Endothelial cell (in vitro differentiated cells): ENCODE results near the gene SMAD6. TPM values are rescaled to one million over a fixed set of nuclear protein-coding genes. Genes with fewer than 3 reads are reported as not detected.

Source experiments
- DNase-seq: peaks from one replicate; pipeline ENCODE4 v3.0.0; 2021; ENCODE audit warnings: low spot score
- H3K27ac Mint-ChIP-seq: one replicate; pipeline ENCODE4 v1.8.0; 2021; ENCODE audit warnings: mixed read lengths, inconsistent platforms; ENCODE audit not compliant: unreplicated experiment
- H3K27me3 Mint-ChIP-seq: one replicate; pipeline ENCODE4 v1.8.0; 2021; ENCODE audit warnings: mild to moderate bottlenecking, moderate library complexity, mixed read lengths, inconsistent platforms; ENCODE audit not compliant: unreplicated experiment
- H3K36me3 Mint-ChIP-seq: one replicate; pipeline ENCODE4 v1.8.0; 2021; ENCODE audit warnings: mild to moderate bottlenecking, low read depth, mixed read lengths, inconsistent platforms; ENCODE audit not compliant: unreplicated experiment
- H3K4me1 Mint-ChIP-seq: one replicate; pipeline ENCODE4 v1.8.0; 2021; ENCODE audit warnings: mild to moderate bottlenecking, mixed read lengths, inconsistent platforms; ENCODE audit not compliant: unreplicated experiment
- H3K4me3 Mint-ChIP-seq: one replicate; pipeline ENCODE4 v1.8.0; 2021; ENCODE audit warnings: mild to moderate bottlenecking, mixed read lengths, inconsistent platforms; ENCODE audit not compliant: unreplicated experiment
- H3K9me3 Mint-ChIP-seq: one replicate; pipeline ENCODE4 v1.8.0; 2021; ENCODE audit warnings: mixed read lengths, inconsistent platforms; ENCODE audit not compliant: unreplicated experiment
- total RNA-seq: library from RNA; stranded (reverse); fragmentation: NEBNext Ultra II Directional; extraction: Animal tissue kit (Norgen Biotek cat#: 25700); gene quantifications from one replicate; pipeline ENCODE4 v1.2.1, GENCODE V29; 2021; ENCODE audit not compliant: unreplicated experiment
- TF ChIP-seq, protein P1 (sequence below): fragments of 200-600 bp; sonication (generic); IDR thresholded peaks from one replicate; pipeline ENCODE4 v1.5.0; 2021; ENCODE audit warnings: antibody characterized with exemption; ENCODE audit not compliant: unreplicated experiment

The SMAD6 gene
- total RNA-seq, 1 donor from 2014 or later = 21.3 TPM

DNA sequence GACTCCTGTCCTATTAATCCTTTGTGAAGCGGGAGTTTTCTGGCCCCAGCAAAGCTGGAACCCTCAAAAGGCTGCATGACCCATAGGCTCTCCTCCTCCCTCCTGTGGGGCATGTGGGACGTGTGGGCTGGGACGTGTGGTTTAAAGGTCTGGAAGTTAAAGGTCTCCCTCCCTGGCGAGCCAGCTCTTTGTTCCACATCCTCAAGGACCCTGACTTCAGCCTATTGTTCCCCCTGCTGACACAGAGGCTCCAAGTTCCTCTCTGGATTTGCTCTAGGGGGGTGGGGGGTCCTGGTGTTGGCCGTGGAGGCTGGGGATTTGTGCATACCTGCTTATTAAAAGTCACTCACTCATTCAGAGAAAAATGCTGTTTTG, 44.2 kb downstream of the SMAD6 start:
- Mint-ChIP-seq H3K9me3 (no peaks in the 10 kb centered on the region), H3K36me3 (peaks cover 3% of the 10 kb centered on the region), H3K4me1 (peaks cover 62% of the 10 kb centered on the region), H3K27ac (peak overlapping the region; percentile 86), H3K27me3 (peaks cover 6% of the 10 kb centered on the region), H3K4me3 (no peak overlapping the region)
- TF ChIP-seq, protein P1, sequence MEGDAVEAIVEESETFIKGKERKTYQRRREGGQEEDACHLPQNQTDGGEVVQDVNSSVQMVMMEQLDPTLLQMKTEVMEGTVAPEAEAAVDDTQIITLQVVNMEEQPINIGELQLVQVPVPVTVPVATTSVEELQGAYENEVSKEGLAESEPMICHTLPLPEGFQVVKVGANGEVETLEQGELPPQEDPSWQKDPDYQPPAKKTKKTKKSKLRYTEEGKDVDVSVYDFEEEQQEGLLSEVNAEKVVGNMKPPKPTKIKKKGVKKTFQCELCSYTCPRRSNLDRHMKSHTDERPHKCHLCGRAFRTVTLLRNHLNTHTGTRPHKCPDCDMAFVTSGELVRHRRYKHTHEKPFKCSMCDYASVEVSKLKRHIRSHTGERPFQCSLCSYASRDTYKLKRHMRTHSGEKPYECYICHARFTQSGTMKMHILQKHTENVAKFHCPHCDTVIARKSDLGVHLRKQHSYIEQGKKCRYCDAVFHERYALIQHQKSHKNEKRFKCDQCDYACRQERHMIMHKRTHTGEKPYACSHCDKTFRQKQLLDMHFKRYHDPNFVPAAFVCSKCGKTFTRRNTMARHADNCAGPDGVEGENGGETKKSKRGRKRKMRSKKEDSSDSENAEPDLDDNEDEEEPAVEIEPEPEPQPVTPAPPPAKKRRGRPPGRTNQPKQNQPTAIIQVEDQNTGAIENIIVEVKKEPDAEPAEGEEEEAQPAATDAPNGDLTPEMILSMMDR = no peak
- peak; percentile 17 for DNase-seq

DNA sequence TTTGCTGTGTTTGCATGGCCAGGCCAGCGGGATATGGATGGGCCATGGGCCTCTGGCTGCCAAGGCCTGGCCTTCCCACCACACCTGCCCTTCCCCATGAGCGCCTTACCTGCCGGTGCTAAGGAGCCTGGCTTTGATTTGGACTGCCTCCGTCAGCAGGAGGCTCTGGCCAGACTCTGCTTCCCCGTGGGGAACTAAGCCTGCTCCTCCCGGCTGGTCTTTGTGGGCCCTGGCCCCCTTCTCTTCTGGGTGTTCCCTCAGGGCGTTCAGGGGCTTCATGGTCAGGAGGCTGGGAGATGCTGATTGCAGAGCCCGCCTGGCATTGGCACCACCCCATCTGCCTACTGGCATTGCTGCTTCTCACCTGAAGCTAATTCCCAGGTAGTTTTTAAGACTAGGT, 45.2 kb downstream of the SMAD6 start:
- Mint-ChIP-seq H3K4me3 (no peak overlapping the region), H3K9me3 (no peaks in the 10 kb centered on the region), H3K27me3 (peaks cover 4% of the 10 kb centered on the region), H3K4me1 (peaks cover 72% of the 10 kb centered on the region), H3K36me3 (peaks cover 3% of the 10 kb centered on the region), H3K27ac (no peak overlapping the region)
- no peak for DNase-seq
- TF ChIP-seq, protein P1 = no peak

DNA sequence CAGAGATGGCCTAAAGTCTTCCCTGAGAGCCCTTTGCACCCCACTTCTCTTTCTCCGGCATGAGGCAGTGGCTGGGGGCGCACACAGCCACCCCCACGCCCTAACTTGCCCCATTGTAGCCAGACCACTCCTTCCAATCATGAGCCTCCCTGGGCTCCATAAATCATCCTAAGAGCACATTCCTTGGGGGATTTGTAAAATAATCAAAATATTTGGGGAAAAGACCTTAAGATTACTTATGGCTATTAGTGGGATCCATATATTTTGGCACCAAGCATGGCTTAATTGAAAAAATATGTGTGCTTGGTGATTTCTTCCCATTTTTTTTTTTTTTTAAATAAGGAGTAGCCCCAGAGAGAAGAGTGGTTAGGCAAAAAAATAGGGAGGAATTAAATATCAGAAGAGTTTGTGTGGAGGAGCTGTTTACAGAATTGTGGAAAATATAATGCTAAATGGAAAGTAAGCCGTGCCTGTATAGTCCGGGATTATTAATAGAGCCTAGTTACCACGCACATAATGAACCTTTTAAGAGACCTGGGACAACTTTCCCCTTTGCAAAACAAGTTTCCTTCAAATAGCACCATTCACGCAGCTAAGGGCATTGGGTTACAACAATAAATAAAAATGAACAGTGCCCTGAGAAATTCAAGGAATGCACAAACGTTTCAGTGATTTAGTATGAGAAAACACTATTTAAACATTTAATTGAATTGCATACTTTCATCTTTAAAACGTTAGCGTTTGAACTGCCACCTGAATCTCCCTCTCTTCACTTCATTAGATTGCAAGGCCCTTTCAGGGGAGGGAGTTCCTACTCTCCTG, 46.1 kb downstream of the SMAD6 start:
- Mint-ChIP-seq H3K36me3 (peaks cover 3% of the 10 kb centered on the region), H3K4me3 (no peak overlapping the region), H3K27me3 (peaks cover 4% of the 10 kb centered on the region), H3K9me3 (no peaks in the 10 kb centered on the region), H3K4me1 (peaks cover 72% of the 10 kb centered on the region), H3K27ac (no peak overlapping the region)
- DNase-seq = no peak
- TF ChIP-seq, protein P1 = no peak

DNA sequence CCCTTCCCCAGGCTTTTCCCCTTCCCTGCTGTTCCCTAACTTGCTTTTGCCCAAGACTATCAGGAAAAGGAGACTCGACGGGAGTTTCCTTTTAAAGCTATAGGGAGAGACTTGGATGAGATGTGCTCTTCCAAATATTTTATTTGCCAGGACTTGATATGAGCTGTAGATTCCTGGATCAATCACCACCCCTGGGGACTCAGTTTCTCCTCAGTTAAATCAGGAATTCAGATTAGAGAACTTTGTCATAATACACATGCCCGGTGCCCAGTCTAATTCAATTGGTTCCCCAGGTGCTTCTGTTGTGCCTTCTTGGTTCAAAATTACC, 46.6 kb downstream of the SMAD6 start:
- peaks cover 76% of the 10 kb centered on the region for H3K4me1 Mint-ChIP-seq
- H3K4me3 Mint-ChIP-seq = no peak overlapping the region
- DNase-seq = no peak
- H3K36me3 Mint-ChIP-seq = peaks cover 3% of the 10 kb centered on the region
- no peak overlapping the region for H3K27ac Mint-ChIP-seq
- TF ChIP-seq, protein P1 = no peak
- H3K9me3 Mint-ChIP-seq = no peaks in the 10 kb centered on the region
- peaks cover 4% of the 10 kb centered on the region for H3K27me3 Mint-ChIP-seq

DNA sequence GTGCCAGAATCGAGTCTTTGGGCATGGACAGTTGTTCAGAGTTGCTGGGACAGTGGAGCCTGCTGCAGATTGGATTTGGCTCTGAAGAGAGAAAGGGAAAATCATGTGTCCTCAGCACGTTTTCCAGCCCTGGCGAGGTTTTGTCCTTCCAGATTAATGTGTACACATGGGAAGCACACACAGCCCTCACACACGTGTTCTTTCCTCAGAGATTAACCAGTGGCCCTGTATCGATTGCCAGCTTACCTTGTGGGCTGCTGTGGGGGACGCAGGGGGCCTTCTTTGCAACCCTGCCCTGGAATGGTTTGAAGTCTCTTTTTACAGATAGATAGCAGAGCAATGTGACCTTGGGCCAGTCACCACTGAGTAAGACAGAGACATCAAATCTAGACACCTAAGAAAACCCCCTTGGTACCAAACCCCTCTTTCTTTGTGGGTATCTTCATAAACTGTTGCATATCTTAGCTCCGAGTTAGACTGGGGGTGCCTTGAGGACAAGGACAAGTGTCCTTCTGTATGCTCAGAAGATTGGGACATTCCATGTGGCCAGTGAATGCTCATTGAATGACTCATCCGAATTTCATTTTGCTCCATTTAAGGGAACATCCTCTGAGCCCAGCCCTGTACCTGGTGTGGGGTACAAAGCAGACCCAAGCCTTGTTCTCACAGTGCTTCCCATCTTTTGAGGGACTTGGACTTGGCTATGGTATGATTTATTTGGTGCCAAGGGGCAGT, 48.0 kb downstream of the SMAD6 start:
- Mint-ChIP-seq H3K4me3 (no peak overlapping the region), H3K27ac (peak overlapping the region; percentile 44)

More for the DNA sequence above, 48.0 kb downstream of the SMAD6 start:
- H3K9me3 Mint-ChIP-seq = no peaks in the 10 kb centered on the region
- TF ChIP-seq, protein P1 = no peak
- peaks cover 15% of the 10 kb centered on the region for H3K36me3 Mint-ChIP-seq
- DNase-seq = no peak
- H3K4me1 Mint-ChIP-seq = peaks cover 75% of the 10 kb centered on the region
- peaks cover 4% of the 10 kb centered on the region for H3K27me3 Mint-ChIP-seq
